SH-SY5Y (cell line): ENCODE results near the gene FARP2.

Experiments used
- GATA2 ChIP-seq: IDR thresholded peaks from 2 replicates; pipeline ENCODE4 v1.6.1; 2011; ENCODE audit warnings: mild to moderate bottlenecking, low read depth, low read length
- GATA3 ChIP-seq: IDR thresholded peaks from 2 replicates; pipeline ENCODE4 v1.6.1; 2011; ENCODE audit warnings: low read depth, mild to moderate bottlenecking, low read length, moderate library complexity

- TF ChIP-seq GATA3 (no peak), GATA2 (no peak)
These were observed 149.1 kb downstream of the FARP2 start for GRCh38 chr2:241505086-241505780.
